Measurements from ENCODE around the gene CIAPIN1.
"Not testable (repeated sequence)": the region's sequence is repeated elsewhere in the genome, so short reads cannot be mapped to it uniquely, and the experiment has no call there.

The CIAPIN1 gene

GRCh38 chr16:57406881-57407280 is 40.3 kb downstream of the CIAPIN1 start:
- no peak for DNase-seq (ENCODE audit: low read depth)

DNA sequence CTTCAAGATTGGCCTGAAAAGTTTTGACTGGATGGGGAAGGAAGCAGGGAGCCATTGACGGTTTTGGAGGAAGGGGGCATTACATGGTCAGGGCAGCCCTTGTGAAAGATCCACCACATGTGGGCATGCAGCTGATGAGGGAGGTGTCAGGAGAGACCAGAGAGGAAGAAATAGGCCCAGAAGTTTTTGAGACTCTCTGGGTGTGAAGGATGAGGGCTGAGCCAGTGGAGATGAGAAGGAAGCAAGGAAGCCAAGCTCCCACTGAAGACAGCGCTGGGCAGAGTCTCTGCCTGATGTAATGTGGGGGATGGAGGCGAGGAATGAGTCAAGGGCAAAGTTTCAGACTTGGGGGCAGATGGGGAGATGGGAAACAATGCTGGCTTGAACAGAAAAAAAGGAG is 42.1 kb downstream of the CIAPIN1 start:
- no peak for DNase-seq (ENCODE audit: low read depth)

- no peak for DNase-seq (ENCODE audit: low read depth)
Measured at GRCh38 chr16:57403965-57404817, 43.0 kb downstream of the CIAPIN1 start, which contains the start of gene CCL17. CCL17 (plus strand) TSS chr16:57404767; CDS start chr16:57413933, 9,166 bp downstream.

GRCh38 chr16:57401943-57402640 is 45.1 kb downstream of the CIAPIN1 start:
- no peak for DNase-seq (ENCODE audit: low read depth)

- DNase-seq (ENCODE audit: low read depth) = not testable (repeated sequence)
Measured at GRCh38 chr16:57397493-57397892, 49.7 kb downstream of the CIAPIN1 start.

- DNase-seq (ENCODE audit: low read depth) = no peak
Measured at GRCh38 chr16:57396786-57397185, 50.4 kb downstream of the CIAPIN1 start.

DNA sequence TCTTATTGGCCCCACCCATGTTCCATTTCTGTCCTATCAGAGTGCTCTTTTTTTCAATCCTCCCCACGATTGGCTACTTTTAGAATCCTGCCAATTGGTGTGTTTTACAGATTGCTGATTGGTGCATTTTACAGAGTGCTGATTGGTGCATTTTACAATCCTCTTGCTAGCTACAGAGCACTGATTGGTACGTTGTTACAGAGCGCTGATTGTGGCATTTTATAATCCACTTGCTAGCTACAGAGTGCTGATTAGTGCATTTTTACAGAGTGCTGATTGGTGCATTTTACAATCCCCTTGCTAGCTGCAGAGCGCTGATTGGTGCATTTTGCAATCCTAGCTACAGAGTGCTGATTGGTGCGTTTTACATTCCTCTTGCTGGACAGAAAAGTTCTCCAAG is 52.2 kb downstream of the CIAPIN1 start:
- no peak for DNase-seq (ENCODE audit: low read depth)

- DNase-seq (ENCODE audit: low read depth) = no peak
Measured at GRCh38 chr16:57394444-57394843, 52.7 kb downstream of the CIAPIN1 start.

DNA sequence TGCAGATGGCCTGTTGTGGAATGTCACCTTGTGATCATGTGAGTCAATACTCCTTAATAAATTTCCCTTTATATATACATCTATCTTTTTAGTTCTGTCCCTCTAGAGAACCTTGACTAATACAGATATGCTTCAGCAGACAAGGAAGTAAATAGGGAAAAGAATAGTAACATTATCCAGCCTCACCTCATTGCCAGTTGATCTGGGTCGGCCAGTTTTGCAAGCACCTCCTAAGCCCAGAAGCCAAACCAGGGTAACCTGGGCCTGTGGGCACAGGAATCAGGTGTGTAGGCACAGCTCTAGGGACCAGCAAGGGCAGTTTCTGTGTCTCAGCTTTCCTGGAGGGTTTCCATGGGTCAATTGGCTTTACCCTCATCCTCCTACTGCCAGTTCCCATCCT is 54.5 kb downstream of the CIAPIN1 start:
- no peak for DNase-seq (ENCODE audit: low read depth)

GRCh38 chr16:57391708-57392107 is 55.5 kb downstream of the CIAPIN1 start:
- no peak for DNase-seq (ENCODE audit: low read depth)

GRCh38 chr16:57391300-57391699 is 55.9 kb downstream of the CIAPIN1 start:
- DNase-seq (ENCODE audit: low read depth) = no peak

DNA sequence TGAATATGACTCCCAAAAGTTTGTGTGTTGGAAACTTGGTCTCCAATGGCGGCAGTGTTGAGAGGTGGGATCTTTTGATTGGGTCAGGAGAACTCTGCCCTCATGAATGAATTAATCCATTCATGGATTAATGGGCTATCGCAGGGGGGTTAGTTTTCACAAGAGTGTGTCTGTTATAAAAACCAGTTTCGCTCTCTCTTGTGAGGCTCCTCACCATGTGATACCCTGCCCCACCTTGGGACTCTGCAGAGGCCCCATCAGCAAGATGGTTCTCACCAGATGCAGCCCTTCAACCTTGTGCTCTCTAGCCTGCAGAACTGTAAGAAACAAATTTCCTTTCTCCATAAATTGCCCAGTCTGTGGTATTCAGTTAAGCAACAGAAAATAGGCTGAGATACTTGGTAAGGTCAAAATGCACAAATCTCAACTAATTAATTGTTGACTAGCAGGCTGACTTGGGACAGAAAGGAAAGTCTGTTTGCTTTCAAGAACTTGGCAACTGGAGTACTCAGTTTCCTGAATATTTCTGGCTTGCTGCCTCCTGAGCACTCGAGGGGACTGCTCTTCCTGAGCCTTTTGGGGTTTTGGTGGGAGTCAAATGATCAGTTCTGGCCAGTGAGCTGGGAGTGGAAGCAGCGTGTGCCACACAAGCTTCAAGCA is 56.4 kb downstream of the CIAPIN1 start:
- no peak for DNase-seq (ENCODE audit: low read depth)

- DNase-seq (ENCODE audit: low read depth) = no peak
Measured at GRCh38 chr16:57389087-57389468, 58.1 kb downstream of the CIAPIN1 start.

DNA sequence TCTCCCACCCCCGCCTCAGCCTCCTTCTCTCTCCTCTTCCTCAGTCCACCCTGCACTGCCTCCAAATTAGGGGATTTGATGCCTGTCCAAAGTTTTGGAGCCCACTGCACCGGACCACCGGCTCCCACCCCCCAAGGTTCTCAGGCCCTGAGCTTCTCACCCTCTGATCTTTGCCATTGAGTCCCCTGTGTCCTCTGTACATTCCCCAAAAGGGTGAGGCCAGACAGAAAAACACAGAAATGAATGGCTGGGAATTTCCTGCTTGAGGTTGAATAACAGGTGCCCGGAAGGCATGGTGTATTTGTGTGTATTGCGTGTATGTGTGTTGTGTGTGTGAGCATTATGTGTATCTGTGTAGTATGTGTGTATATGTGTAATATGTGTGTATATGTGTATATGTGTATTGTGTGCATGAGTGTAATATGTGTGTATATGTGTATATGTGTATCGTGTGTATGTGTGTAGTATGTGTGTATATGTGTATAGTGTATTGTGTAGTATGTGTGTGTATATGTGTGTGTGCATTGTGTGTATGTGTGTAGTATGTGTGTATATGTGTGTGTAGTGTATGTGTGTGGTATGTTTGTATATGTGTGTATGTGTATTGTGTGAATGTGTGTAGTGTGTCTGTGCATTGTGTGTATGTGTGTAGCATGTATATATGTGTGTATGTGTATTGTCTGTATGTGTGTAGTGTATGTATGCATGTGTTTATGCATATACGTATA is 58.7 kb downstream of the CIAPIN1 start:
- DNase-seq (ENCODE audit: low read depth) = no peak

DNA sequence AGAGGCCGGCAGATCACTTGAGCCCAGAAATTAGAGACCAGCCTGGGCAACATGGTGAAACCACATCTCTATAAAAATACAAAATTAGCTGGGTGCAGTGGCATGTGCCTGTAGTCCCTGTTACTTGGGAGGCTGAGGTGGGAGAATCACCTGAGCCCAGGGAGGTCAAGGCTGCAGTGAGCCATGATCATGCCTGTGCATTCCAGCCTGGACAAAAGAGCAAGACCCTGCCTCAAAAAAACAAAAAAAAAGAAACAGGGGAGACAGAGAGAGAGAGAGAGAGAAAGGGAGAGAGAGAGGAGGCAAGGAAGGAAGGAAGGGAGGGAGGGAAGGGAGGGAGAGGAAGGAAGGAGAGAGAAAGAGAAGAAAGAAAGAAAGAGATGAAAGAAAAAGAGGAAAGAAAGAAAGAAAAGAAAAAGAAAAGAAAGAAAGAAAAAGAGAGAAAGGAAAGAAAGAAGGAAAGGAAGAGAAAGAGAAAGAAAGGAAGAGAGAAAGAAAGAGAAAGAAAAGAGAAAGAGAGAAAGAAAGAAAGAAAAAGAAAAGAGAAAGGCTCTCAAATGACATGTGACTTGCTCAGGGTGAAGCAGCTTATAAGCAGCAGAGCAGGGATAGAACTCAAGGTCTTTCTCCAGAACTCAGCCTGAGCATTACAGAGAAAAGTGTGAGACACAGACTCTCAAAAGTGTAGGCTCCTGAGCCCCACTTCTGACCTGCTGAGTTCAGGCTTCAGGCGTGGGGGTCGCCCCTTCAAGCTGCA is 59.4 kb downstream of the CIAPIN1 start:
- DNase-seq (ENCODE audit: low read depth) = no peak

DNA sequence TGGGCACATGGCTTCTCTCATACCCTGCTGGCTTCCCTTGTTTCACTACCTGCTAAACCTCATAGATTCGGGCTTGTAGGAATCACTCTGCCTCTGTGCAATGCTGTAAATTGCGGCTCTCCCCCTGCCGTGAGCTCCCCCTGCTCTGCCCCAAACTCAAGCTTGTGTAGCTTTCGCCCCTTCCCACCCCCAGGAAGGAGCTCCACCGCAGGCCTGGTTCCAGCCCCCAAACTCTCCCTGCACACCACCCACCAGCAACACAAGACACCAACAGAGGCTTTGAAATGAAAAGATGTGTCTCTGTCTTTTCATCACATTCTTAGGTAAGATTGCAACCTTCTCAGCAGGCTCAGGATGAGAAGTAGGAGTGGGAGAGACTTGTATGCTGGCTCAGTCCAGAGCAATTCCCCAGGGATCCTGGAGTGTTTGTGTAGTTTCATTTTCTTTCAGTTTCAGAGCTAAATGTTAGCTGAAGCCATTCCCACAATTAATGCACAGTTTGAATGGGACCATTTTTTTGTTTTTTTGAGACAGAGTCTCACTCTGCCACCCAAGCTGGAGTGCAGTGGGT is 60.7 kb downstream of the CIAPIN1 start:
- DNase-seq (ENCODE audit: low read depth) = no peak

GRCh38 chr16:57385083-57385482 is 62.1 kb downstream of the CIAPIN1 start:
- no peak for DNase-seq (ENCODE audit: low read depth)

GRCh38 chr16:57384248-57385070 is 62.7 kb downstream of the CIAPIN1 start:
- no peak for DNase-seq (ENCODE audit: low read depth)

DNA sequence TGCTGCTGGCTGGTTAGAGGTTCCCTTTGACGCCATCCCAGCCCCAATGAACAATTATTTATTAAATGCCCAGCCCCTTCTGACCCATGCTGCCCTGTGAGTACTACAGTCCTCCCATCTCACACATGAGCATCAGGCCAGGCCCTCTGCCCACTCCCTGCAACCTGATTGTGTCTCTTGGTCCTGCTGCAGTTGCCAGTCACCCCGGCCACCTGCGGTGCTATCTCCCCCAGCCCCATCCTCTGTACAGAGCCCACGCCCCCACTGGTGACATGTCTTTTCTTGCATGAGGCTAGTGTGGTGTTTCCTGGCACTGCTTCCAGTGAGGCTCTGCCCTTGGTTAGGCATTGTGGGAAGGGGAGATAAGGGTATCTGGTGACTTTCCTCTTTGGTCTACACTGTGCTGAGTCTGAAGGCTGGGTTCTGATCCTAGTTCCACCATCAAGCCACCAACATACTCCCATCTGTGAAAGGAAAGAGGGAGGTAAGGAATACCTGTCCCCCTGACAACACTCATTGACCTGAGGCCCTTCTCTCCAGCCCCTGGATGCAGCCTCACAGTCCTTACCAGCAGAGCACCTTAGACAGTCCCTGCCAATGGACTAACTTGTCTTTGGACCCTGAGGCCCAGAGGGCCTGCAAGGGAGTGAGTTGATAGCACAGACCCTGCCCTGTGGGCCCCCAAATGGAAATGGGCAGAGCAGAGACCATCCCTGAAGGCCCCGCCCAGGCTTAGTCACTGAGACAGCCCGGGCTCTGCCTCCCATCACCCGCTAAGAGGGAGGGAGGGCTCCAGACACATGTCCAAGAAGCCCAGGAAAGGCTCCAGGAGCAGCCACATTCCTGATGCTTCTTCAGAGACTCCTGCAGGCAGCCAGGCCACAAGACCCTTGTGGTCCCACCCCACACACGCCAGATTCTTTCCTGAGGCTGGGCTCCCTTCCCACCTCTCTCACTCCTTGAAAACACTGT is 63.6 kb downstream of the CIAPIN1 start:
- DNase-seq (ENCODE audit: low read depth) = no peak

Data from HS-5 (cell line).